Measurements from ENCODE around the gene CMBL. TPM values are rescaled to one million over a fixed set of nuclear protein-coding genes. Genes with fewer than 3 reads are reported as not detected.

Gene CMBL
- total RNA-seq, 1 donor from 2014 or later, result not detected

GRCh38 chr5:10297646-10298204, 10.0 kb downstream of the CMBL start:
- DNase-seq, result no peak
- ChIA-PET CTCF (no interaction called here), POLR2A (no interaction called here)
- no peaks in the 10 kb centered on the region for H3K4me1 Mint-ChIP-seq
- ATAC-seq (ENCODE audit: low read depth), result no peak
- no peak overlapping the region for H3K27ac Mint-ChIP-seq
- intact Hi-C loops (cut with micrococcal nuclease), result no loop called here
- no peak for TF ChIP-seq CTCF (IDR thresholded peaks at IDR 0.05)
- H3K4me3 Mint-ChIP-seq, result no peak overlapping the region
- H3K9me3 Mint-ChIP-seq, result no peaks in the 10 kb centered on the region
- no peaks in the 10 kb centered on the region for H3K36me3 Mint-ChIP-seq (ENCODE audit: low read depth)
- H3K27me3 Mint-ChIP-seq, result peaks cover 9% of the 10 kb centered on the region

GRCh38 chr5:10295619-10296326, 11.9 kb downstream of the CMBL start:
- Mint-ChIP-seq H3K27me3 (peaks cover 10% of the 10 kb centered on the region), H3K4me3 (no peak overlapping the region), H3K36me3 (ENCODE audit: low read depth) (no peaks in the 10 kb centered on the region), H3K4me1 (no peaks in the 10 kb centered on the region), H3K9me3 (no peaks in the 10 kb centered on the region), H3K27ac (no peak overlapping the region)
- no peak for TF ChIP-seq CTCF (IDR thresholded peaks at IDR 0.05)
- intact Hi-C loops (cut with micrococcal nuclease), result no loop called here
- ChIA-PET CTCF (no interaction called here), POLR2A (no interaction called here)
- DNase-seq, result no peak
- no peak for ATAC-seq (ENCODE audit: low read depth)

- H3K9me3 Mint-ChIP-seq, result no peaks in the 10 kb centered on the region
- ChIA-PET POLR2A (no interaction called here), CTCF (no interaction called here)
- TF ChIP-seq CTCF (IDR thresholded peaks at IDR 0.05), result no peak
- H3K27ac Mint-ChIP-seq, result no peak overlapping the region
- H3K27me3 Mint-ChIP-seq, result peaks cover 15% of the 10 kb centered on the region
- DNase-seq, result no peak
- no peak overlapping the region for H3K4me3 Mint-ChIP-seq
- intact Hi-C loops (cut with micrococcal nuclease), result no loop called here
- no peaks in the 10 kb centered on the region for H3K4me1 Mint-ChIP-seq
- ATAC-seq (ENCODE audit: low read depth), result no peak
- no peaks in the 10 kb centered on the region for H3K36me3 Mint-ChIP-seq (ENCODE audit: low read depth)
These were observed 13.6 kb downstream of the CMBL start for GRCh38 chr5:10293907-10294662.

GRCh38 chr5:10291692-10292339, 15.9 kb downstream of the CMBL start:
- CTCF ChIA-PET, result no interaction called here
- DNase-seq (no peak), ATAC-seq (ENCODE audit: low read depth) (no peak)
- Mint-ChIP-seq H3K27ac (no peak overlapping the region), H3K4me3 (no peak overlapping the region), H3K27me3 (peaks cover 10% of the 10 kb centered on the region), H3K9me3 (no peaks in the 10 kb centered on the region), H3K4me1 (peaks cover 7% of the 10 kb centered on the region), H3K36me3 (ENCODE audit: low read depth) (no peaks in the 10 kb centered on the region)
- TF ChIP-seq CTCF (IDR thresholded peaks at IDR 0.05), result no peak
- POLR2A ChIA-PET, result no interaction called here
- intact Hi-C loops (cut with micrococcal nuclease), result no loop called here

GRCh38 chr5:10290438-10290837, 17.3 kb downstream of the CMBL start:
- no peak for TF ChIP-seq CTCF (IDR thresholded peaks at IDR 0.05)
- POLR2A ChIA-PET, result no interaction called here
- ATAC-seq (ENCODE audit: low read depth) (no peak), DNase-seq (no peak)
- Mint-ChIP-seq H3K36me3 (ENCODE audit: low read depth) (no peaks in the 10 kb centered on the region), H3K4me3 (no peak overlapping the region), H3K9me3 (no peaks in the 10 kb centered on the region), H3K27ac (no peak overlapping the region), H3K4me1 (peaks cover 7% of the 10 kb centered on the region), H3K27me3 (peaks cover 13% of the 10 kb centered on the region)
- CTCF ChIA-PET, result no interaction called here
- intact Hi-C loops (cut with micrococcal nuclease), result no loop called here

All from activated B cell treated with CpG ODN at 0.5 μM for 24 hours (primary cell).